ENCODE results near the gene MED31.

The MED31 gene

DNA sequence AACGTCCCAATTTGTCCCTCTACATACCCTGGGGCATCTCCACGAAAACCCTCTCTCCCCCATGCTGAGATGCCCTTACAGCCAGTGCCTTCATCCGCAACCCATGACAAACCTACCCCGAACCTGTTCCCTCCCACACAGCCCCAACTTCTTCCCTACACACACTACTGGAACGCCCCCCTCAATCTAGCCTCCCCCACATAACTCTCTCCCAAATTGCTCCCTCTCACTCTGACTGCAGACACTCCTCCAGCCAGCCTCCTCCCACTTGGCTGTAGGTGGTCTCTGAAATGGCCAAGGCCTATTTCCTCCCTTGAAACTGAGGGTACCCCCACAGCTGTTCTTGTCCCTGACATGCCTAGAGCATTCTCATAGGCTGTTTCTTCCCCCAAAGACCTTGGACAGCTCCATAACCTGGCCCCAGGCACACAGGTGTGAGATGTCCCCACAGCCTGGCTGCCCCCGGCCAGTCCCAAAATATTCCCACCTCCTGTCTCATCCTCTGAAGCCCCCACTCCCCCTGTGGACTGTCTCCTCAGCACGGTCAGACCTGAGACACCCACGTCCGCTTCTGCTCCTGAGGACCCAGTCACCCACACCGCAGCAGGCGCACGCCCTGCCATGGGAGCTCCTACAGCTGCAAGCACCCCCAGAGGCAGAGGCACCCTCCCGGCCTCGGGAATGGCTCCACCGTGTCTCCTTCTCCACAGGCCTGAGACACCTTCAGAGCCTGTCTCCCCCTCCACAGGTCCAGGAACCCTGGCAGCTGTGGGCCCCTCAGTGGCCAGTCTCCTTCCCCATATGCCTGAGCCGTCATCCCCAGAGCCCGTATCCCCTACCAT, 14.6 kb downstream of the MED31 start:
- DNase-seq (ENCODE audit: low read depth) = no peak
- no peak overlapping the region for H3K4me3 ChIP-seq (replicated peaks; ENCODE audit: low read depth, low read length)
- TF ChIP-seq, protein P1, sequence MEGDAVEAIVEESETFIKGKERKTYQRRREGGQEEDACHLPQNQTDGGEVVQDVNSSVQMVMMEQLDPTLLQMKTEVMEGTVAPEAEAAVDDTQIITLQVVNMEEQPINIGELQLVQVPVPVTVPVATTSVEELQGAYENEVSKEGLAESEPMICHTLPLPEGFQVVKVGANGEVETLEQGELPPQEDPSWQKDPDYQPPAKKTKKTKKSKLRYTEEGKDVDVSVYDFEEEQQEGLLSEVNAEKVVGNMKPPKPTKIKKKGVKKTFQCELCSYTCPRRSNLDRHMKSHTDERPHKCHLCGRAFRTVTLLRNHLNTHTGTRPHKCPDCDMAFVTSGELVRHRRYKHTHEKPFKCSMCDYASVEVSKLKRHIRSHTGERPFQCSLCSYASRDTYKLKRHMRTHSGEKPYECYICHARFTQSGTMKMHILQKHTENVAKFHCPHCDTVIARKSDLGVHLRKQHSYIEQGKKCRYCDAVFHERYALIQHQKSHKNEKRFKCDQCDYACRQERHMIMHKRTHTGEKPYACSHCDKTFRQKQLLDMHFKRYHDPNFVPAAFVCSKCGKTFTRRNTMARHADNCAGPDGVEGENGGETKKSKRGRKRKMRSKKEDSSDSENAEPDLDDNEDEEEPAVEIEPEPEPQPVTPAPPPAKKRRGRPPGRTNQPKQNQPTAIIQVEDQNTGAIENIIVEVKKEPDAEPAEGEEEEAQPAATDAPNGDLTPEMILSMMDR (IDR thresholded peaks at IDR 0.05; ENCODE audit: low read length, missing control alignments) = no peak

DNA sequence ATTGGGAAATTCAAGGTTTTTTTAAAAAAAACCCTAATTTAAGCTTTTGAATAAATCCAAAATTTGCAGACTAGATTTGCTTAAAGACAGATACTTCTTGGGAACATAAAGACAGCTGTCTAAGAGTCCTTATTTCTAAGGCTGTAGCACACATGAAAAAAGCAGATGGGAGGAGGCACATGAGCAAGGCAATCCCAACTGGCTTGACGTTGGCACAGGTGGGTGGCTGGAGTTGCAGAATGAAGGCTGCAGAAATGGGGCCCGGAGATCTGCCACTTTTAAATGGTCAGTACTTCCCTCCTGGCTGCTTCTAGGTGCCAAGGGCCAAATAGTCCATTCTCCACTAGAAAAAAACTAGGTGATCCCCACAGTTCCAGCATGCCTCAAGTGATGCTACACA, 15.3 kb downstream of the MED31 start:
- DNase-seq (ENCODE audit: low read depth) = no peak
- H3K4me3 ChIP-seq (replicated peaks; ENCODE audit: low read depth, low read length) = no peak overlapping the region

DNA sequence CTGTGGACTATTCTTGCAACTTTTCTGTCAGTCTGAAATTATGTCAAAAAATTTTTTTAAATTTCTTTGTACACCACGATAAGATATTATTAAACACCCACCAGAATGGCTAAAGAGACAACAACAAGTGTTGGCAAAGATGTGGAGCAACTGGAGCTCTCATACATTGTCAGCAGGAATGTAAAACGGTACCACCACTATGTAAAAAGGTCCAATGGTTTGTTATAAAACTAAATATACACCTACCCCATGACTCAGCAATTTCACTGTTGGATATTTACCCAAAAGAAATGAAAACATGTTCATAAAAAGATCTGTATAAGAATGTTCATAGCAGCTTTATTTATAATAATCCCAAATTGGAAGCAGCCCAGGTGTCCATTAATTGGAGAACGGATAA, 18.1 kb downstream of the MED31 start:
- no peak overlapping the region for H3K4me3 ChIP-seq (replicated peaks; ENCODE audit: low read depth, low read length)
- TF ChIP-seq, protein P1 (IDR thresholded peaks at IDR 0.05; ENCODE audit: low read length, missing control alignments) = no peak
- DNase-seq (ENCODE audit: low read depth) = no peak

More for the DNA sequence above, 15.3 kb downstream of the MED31 start:
- TF ChIP-seq, protein P1 (IDR thresholded peaks at IDR 0.05; ENCODE audit: low read length, missing control alignments) = no peak

DNA sequence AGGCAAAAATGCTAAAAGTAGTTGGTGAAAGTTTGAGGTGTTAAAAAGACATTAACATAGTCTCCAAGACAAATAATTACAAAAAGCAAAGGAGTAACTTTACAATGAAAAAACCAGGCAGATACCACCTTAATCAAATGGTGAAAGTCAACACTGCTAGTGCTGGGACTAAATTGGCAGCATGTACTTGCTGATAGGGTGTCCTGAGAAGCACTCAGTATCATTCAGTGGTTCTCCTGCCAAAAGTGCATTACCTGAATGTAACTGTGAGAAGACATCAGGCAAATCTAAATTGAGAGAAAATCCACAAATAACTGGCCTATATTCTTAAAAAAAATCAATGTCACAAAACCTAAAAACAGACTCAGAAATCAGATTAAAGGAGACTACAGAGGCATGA, 18.9 kb downstream of the MED31 start:
- DNase-seq (ENCODE audit: low read depth) = no peak
- TF ChIP-seq, protein P1 (IDR thresholded peaks at IDR 0.05; ENCODE audit: low read length, missing control alignments) = no peak

DNA sequence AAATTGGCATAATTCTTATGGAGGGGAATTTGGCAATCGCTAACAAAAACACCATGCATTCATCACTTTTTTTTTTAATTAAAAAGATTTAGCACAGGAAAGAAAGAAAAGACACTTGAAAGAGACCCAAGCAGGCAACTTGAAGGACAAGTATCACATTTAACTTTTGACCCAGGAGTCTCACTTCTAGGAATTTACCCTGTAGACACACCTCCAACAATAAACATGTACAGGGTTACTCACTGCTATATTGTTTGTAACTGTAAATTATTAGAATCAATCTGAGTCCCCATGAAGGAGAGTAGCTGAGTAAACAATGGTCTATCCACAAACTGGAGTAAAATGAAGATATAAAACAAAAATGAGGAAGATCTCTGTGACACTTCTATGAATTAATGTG, 21.0 kb downstream of the MED31 start:
- no peak for DNase-seq (ENCODE audit: low read depth)
- TF ChIP-seq, protein P1 (IDR thresholded peaks at IDR 0.05; ENCODE audit: low read length, missing control alignments) = no peak
- H3K4me3 ChIP-seq (replicated peaks; ENCODE audit: low read depth, low read length) = no peak overlapping the region

More for the DNA sequence above, 18.9 kb downstream of the MED31 start:
- H3K4me3 ChIP-seq (replicated peaks; ENCODE audit: low read depth, low read length) = no peak overlapping the region

DNA sequence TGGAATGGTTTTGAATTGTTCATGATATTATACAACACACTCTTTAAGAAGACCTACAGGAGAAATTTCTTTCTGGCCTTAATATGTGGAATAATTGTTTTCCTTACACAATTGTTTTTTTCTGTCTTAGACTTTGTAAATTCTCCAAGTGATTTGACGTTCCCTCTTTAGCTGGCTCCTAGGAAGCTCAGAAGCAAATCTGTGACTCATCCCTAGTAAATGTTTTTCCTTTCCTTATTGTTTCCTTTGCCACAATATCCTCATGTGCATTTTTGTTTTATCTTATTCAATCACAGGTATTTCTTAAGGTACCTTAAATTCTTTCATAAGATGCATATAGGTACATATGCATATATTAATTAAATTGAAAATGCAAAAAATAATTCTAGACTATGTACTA, 24.4 kb downstream of the MED31 start:
- TF ChIP-seq, protein P1 (IDR thresholded peaks at IDR 0.05; ENCODE audit: low read length, missing control alignments) = no peak
- no peak overlapping the region for H3K4me3 ChIP-seq (replicated peaks; ENCODE audit: low read depth, low read length)
- peak; percentile 45 for DNase-seq (ENCODE audit: low read depth)

DNA sequence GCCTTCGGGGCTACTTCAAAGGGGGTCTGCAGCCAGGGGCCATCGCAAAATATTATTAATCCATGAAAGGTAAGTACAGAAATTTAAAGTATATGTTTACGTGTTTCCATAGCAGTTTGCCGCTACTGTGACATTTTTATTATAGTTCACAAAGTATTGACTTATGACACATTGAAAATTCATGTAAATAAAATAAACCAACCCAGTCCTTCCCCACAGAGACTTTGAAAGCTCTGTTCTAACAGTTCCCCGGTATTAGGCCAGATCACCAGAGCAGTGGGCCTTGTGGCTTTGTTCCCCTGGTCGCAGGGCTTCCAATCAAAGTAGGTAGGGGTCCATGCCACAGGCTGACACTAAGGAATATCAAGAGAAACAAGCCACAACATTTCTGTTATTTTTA, 24.8 kb downstream of the MED31 start:
- TF ChIP-seq, protein P1 (IDR thresholded peaks at IDR 0.05; ENCODE audit: low read length, missing control alignments) = no peak
- DNase-seq (ENCODE audit: low read depth) = no peak
- no peak overlapping the region for H3K4me3 ChIP-seq (replicated peaks; ENCODE audit: low read depth, low read length)
